Stimulated activated CD8-positive, alpha-beta memory T cell treated with anti-CD3 and anti-CD28 coated beads, Interleukin-4, amount 100 ng/mL, for 4 hours (primary cell): ENCODE measurements around the gene BLOC1S1.

Experiments
- DNase-seq, 2 donors: peaks; one replicate each; pipeline ENCODE4 v3.0.0-alpha.2; 2020; ENCODE audit warnings: low read depth in 2 of 2, low spot score in 1 of 2

Gene BLOC1S1

DNA sequence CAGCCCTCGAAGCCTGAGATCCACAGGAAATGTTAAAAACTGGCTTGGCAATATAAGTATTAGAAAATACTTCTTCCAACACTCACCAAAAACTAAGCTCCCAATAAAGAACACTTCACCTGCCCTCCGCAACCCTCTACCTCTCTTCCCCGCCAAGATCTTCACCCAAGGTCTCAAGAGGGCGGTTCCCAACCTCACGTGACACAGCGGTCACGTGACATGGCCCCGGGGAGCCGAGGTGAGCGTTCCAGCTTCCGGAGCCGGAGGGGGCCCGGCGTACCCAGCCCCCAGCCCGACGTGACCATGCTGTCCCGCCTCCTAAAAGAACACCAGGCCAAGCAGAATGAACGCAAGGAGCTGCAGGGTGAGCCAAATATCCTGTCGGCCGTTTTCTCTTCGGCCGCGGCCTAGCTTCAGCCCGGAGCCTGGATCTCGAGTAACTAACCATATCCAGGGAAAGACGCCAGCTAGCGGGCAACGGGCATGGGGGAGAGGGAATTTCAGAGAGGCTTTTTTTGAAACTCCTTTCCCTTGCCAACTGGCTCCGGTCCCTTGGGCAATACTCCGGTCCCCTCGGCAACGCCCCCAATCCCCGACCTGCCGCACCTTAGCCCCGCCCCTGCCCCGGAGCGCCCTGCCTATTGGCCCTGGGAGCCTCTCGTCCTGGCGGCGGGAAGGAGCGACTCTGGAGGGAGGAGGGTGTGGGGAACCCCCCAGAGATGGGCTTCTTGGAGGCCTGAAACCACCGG is at the start of gene BLOC1S1:
Gene BLOC1S1, plus strand, starts transcription at position 214 of the 749 bp plus-strand sequence. Its CDS starts 6 bp downstream, at position 220.
- peak; percentile 78 to 81 for DNase-seq

DNA sequence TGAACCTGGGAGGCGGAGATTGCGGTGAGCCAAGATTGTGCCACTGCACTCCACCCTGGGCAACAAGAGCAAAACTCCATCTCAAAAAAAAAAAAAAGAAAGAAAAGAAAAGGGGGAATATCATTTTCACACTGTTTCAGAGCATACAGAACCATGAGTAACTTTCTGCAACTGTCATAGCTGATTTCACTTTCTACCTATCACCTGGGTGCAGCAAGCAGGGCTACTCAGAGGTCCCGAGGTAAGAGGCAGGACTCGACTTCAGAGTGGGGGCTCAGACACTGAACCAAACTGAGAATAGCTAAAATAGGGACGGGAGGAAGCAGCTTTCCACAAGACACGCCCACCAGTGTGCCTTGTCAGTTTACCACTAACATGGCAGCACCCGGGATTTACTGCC is 49.3 kb upstream of the BLOC1S1 start:
- no peak for DNase-seq

DNA sequence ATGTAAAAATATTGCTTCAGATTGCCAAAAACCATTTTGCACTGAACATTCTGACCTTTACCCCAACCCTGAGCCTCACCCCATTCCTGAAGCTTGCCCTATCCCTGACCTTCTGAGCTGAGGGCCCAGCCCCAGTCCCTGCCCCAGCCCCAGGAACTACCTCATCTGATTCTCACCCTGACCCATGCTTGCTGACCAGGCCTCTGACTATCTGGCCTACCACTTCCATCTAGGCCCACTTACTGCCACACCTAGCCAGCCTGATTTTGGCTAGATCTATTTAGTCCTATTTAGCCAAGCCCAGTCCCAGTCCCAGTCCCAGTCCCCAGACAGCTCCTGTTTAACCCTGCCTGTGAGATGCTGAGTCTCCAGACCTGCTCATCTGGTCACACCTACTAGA is 45.6 kb upstream of the BLOC1S1 start:
- DNase-seq, result no peak

DNA sequence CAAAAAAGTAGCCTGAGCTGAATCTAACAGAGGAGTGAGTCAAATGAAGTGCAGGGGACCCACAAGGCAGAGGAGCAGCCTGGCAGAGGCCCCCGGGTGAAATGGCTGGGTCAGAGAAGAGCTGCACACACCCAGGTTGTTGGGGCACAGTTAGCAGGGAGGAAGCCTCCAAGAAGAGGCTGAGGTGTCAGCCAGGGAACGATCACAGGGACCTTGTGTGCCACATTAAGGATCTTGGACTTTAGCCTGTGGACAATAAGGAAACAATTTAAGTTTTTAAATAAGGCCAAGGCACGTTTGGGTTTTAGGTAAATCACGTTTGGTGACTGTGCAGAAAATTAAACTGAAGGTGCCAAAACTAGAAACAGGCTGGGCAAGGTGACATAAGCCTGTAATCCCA is 44.1 kb upstream of the BLOC1S1 start:
- no peak for DNase-seq

DNA sequence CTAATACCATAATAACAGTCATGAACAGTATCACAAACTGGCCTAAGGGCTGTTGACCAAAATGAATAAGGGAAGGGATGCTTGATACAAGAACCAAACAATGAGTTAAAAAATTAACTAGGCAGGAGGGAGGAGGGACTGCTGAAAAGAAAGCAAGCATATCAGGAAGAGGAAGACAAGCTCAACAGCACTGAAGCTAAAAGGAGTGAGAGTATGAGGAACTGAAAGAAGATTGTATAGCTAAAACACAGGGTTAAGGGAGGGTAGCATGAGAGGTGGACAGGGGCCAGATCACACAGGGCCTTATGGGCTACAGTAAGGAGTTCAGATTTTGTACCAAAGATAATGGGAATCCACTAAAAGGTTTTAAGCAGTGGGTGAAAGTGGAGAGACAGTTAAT is 42.2 kb upstream of the BLOC1S1 start:
- no peak for DNase-seq

DNA sequence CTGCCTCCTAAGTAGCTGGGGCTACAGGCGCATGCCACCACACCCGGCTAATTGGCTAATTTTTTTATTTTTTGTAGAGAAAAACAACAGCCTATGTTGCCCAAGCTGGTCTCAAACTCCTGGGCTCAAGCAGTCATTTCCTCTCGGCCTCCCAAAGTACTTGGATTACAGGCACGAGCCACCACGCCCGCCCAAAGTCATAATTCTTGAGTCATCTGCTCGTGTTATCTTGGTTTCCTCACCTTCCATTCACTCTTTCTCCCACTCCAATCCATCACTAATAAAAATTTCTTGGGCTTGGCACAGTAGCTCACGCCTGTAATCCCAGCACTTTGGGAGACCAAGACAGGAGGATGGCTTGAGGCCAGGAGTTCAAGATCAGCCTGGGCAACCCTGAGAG is 40.2 kb upstream of the BLOC1S1 start:
- no peak for DNase-seq

DNA sequence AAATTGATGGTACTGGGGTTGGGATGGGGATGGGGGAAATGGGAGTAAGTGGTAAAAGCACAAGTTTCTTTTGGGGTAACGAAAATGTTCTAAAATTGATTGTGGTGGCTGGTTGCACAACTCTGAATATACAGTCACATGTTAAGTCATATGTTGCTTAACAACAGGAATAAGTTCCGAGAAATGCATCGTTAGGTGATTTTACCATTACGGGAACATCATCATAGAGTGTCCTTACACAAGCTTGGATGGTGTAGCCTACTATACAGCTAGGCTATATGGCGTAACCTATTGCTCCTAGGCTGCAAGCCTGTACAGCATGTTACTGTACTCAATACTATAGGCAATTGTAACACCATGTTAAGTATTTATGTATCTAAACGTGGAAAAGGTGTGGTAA is 39.1 kb upstream of the BLOC1S1 start:
- no peak for DNase-seq

DNA sequence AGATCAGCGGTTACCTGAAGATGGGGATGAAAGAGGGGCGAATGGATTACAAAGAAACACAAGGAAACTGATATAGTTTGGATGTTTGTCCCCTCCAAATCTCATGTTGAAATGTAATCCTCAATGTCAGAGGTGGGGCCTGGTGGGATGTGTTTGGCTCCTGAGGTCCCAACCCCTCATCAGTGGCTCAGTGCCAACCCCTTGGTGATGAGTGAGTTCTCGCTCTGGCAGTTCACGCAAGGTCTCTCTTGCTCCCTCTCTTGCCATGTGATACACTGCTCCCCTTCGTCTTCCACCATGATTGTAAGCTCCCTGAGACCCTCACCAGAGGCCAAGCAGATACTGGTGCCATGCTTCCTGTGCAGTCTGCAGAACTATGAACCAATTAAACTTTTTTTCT is 36.2 kb upstream of the BLOC1S1 start:
- no peak for DNase-seq

DNA sequence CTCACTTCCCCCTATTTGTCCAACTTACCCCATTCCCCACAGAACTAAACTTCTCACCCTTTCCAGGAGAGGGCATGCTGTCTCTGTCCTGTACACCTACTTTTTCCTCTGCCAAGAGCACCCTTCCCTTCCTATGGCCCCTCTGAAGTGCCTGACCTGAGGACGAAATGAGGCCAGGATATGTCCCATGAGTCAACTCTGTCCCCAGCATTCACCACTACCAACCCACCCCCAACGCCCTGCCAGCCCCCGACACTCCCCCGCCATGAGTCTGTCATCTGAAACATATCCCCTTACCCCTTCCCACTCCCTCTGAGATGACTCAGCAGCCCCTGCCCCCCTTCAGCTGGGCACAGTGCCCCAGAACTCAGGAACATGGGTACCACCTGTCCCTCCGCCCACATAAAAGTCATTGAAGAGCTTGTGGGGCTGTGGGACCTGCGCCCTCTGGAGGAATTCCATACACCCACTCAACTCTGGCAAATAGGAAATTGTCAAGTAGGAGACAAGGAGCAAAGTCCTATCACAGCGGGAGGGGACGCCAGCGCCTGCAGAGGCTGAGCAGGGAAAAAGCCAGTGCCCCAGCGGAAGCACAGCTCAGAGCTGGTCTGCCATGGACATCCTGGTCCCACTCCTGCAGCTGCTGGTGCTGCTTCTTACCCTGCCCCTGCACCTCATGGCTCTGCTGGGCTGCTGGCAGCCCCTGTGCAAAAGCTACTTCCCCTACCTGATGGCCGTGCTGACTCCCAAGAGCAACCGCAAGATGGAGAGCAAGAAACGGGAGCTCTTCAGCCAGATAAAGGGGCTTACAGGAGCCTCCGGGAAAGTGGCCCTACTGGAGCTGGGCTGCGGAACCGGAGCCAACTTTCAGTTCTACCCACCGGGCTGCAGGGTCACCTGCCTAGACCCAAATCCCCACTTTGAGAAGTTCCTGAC is 34.4 kb upstream of the BLOC1S1 start:
- no peak for DNase-seq

DNA sequence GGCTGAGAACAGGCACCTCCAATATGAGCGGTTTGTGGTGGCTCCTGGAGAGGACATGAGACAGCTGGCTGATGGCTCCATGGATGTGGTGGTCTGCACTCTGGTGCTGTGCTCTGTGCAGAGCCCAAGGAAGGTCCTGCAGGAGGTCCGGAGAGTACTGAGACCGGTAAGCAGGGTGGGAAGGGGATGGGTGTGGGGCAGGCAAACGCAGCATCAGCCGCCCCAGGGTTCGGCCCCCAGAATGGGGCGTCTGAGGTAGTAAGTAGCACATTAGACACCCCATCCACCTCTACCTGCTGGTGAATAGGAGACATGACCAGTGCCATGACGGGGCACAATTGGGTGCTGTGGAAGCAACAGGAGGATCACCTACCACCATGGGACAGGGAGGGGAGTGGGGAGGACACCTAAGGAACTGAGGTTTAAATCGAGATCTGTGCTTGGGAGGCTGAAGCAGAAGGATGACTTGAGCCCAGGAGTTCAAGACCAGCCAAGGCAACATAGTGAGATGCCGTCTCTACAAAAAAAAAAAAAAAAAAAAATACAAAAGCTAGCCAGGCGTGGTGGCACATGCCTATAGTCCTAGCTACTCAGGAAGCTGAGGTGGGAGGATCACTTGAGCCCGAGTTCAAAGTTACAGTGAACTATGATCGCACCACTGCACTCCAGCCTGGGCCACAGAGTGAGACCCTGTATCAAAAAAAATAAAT is 33.6 kb upstream of the BLOC1S1 start:
- no peak for DNase-seq

DNA sequence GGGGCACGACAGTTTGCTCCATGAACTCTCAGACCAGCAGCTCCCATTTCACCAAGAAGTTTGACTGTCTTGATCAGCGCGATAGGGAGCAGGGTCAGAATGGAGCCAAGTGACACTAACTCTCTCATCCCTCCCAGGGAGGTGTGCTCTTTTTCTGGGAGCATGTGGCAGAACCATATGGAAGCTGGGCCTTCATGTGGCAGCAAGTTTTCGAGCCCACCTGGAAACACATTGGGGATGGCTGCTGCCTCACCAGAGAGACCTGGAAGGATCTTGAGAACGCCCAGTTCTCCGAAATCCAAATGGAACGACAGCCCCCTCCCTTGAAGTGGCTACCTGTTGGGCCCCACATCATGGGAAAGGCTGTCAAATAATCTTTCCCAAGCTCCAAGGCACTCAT is 32.2 kb upstream of the BLOC1S1 start:
- DNase-seq, result no peak

DNA sequence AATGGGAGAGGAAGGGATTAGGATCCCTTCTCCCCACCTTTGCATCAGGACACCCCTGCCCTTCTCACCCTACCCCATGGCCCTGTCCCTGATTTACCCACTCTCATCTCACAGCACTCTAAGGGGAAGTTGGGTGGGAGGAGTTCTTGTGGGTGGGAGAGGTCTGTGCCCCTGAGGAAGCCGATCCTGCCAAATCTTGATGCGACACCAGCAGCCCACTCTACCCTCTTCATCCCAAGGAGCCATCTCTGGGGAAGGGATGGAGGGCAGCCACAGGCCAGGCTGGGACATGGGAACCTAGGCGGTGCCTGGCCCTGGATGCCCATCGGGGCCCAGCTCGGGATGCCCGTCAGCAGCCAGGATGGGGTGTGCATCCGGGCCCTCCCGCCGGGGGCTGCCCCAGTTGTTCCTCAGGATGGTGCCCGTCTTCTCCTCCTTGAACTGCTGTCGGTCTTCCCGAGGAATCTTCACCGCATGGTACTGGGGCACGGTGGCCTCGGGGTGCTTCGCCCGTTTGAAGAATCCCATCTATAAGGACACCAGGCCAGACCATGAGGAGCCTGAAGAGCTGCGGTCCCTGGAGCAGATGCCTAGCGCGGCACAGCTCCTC is 31.0 kb upstream of the BLOC1S1 start:
- DNase-seq, result no peak

DNA sequence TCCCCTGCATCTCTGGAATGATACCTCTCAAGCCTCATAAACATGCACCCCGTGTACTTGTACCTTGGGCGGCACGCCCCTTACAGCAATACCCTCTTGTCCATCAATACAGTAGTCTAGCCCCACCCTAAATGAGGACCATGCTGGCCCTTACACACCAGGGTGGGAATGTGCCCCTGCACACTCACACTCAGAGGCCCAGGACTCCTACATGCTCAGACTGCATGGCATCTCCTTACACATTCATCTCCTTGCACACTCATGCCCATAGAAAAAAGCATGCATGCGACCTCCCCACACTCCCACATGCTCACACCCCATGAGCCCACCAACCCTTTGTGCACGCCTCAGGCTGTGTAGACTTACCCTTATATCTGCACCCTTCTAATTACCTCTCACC is 30.2 kb upstream of the BLOC1S1 start:
- DNase-seq, result no peak

DNA sequence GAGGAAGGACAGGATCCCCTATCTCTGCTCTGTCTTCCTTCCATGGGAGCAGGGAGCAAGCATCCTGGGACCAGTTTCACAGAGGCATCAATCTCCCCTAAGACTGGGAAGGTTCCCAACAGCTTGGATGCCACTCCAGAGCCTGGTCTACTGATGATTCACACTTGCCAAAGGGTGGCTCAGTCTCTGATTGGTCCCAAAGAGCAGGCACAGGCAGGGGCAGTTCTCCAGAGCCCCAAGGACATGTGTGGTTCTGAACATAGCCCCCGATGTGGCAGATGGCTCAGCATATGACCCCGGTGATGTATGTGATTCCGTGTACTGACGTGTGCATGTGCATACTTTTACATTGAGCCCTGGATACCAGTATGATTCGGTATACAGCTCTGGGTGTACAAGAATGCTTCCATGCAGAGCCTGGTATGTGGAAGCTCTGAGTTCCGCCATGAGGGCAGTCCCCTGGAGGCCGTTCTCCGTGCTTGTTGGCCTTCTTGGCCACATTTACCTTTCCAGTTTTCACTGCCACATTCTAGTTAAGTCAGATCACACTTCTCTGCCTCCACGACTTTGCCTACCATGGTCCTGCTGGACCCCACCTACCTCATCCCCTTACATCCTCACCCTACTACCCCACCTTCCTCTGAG is 29.4 kb upstream of the BLOC1S1 start:
- DNase-seq, result no peak

DNA sequence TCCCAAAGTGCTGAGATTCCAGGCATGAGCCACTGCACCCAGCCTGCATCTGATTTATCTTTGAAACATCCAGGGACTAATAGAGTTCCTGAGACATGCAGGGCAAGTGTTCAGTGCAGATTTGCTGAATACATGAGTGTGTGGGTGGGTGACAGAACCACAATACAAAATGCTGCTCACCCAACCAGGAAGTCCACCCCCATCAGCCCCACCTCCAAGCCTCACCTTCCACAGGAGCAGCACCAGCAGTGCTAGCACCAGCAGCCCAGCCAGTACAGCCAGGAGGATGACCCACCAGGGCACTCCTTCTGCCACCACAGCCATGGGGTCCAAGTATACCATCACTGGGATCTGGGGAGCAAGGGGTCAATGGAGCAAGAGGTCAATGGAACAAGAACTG is 28.1 kb upstream of the BLOC1S1 start:
- no peak for DNase-seq

DNA sequence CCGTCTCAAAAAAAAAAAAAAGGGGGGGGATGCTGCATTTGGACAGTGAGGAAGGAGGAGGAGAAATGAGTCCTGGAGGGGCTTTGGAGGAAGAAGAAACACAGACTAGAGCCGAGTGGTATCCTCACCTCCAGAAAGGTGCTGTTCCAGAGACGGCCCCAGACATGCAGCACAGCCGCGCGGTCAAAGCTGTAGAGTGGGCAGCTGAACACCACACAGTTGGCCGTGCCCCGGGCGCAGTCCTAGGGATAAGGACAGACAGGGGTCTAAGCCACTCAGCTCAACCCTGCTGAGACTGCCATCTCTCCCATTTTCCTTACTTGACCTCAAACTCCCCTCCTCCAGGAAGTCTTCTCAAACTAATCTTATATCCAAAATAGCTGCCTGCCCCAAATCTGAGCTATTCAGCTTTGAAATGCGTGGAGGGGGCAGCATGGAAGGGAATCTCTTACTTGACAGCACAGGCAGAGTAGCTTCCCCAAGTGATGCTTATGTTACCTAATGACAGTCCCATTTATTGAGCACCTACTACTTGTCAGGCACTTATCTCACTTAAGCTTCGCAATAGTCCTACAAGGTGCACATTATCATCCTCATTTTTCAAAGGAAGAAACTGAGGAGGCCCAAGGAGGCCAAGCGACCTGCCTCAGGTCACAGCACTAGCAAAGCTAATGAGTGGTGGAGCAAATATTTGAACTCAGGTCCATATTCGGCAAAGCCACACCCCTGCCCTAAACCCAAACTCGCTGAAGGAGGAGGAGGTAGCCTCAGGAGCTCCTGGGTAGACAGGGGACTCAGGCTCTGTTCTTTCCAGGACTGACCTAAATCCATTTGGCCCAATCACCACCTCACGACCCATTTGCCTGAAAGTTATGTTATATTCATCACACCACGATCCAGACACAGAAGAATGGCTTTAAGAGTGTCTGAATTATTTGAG is 26.9 kb upstream of the BLOC1S1 start:
- DNase-seq, result no peak

DNA sequence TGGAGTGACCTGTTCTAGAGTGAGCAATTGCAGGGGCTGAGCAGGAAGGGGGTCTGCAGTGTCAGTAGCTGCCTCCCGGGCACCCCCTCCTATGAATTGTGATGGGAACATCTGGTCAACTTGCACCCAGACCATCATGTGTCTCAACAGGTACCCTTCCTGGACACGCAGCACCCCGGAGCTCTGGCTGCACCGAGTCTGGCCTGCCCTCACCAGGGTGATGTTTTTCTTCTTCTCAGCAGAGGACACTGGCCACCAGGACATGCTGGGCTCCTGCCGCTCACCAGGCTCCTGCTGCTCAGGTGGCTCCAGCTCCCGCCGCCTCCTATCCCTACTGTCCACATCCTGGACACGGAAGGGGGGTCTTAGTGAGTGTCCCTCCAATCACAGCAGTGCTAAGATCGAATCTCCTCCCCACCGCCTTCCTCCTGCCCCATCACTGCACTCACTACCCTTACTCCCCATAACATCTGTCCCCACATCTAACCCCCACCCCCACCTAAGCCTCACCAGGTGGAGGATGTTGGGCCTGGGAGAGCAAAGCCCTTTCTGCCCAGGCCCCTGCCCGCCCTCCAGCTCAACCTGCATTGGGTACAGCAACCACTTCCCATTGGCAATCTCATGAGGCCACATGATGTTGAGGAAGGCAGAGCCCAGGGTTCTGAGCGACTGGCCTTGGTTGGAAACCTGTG is 23.1 kb upstream of the BLOC1S1 start:
- no peak for DNase-seq

DNA sequence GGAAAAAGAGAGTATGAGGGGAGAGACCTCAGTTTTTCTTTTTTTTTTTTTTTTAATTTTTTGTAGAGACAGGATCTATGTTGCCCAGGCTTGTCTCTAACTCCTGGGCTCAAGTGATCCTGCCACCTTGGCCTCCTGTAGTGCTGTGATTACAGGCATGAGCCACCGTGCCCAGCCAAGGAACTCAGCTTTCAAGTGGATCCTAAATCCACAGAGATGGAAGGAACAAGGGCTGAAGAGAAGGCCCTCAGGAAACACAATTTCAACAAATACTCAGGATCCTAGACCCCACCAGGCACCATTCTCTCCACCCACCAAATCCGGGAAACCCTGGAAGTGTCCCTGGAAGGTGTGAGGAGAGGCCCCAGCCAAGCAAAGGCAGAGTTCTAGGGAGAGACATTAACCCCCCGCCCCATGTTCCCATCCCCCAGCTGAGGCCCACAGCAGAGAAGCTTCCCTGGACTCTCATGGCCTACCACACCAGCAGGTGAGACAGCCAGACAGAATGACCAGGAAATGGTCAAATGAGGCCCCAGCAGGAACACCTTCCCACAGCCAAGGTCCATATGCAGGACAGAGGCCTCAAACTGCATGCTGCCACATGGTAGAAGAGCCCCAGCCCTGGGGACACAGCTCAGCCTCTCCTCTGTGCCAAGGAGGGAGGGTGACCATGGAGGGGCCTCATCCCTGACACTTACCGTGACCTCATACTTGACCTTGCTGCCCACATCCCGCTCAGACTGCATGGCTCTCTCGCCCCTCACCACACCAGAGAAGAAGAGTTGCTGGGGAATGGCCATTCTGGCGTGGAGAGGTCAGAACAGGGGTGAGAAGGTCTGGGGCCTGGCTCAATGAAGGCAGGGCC is 22.3 kb upstream of the BLOC1S1 start:
- no peak for DNase-seq
